Right ventricle myocardium superior (tissue), 1 donor: ENCODE results near the gene DZIP1L. TPM values are rescaled to one million over a fixed set of nuclear protein-coding genes. Genes with fewer than 3 reads are reported as not detected.

Source experiments
- total RNA-seq: library from RNA; stranded (reverse); fragmentation: NEBNext Ultra II Directional; extraction: Animal tissue kit (Norgen Biotek cat#: 25700); gene quantifications from one replicate; pipeline ENCODE4 v1.2.1, GENCODE V29; 2021
- donor health status: DM: no; HTN: yes; CAD: no; lungs with severe emphysema.

Gene DZIP1L
- total RNA-seq, 1 donor from 2014 or later, result 4.1 TPM

Other genes with a start within 250 kb of the DZIP1L start
- not detected for gene CLDN18, start 105.4 kb downstream of the DZIP1L start, total RNA-seq
- gene A4GNT, start 16.8 kb upstream of the DZIP1L start, total RNA-seq, result not detected
- gene DBR1, start 59.3 kb upstream of the DZIP1L start, total RNA-seq, result 8.3 TPM
- gene ARMC8, start 71.7 kb upstream of the DZIP1L start, total RNA-seq, result 32.1 TPM
- not detected for gene NME9, start 214.2 kb upstream of the DZIP1L start, total RNA-seq
- 368 TPM for gene MRAS, start 233.0 kb upstream of the DZIP1L start, total RNA-seq